ENCODE data around the gene CACNA1C.

CACNA1C gene

GRCh38 chr12:2409656-2410265, 357.0 kb downstream of the CACNA1C start:
- Histone ChIP-seq H3F3A (ENCODE audit: control insufficient read depth, insufficient read depth) (no peaks in the 10 kb centered on the region), H3K4me2 (ENCODE audit: low read length) (no peak overlapping the region), H4K20me1 (ENCODE audit: control insufficient read depth, insufficient read depth, low read depth, low read length) (no peaks in the 10 kb centered on the region), H3K4me3 (ENCODE audit: low read length) (no peak overlapping the region), H3K4me1 (ENCODE audit: control insufficient read depth, low read length) (no peaks in the 10 kb centered on the region), H3K27ac (ENCODE audit: low read depth, low read length) (no peak overlapping the region), H3K36me3 (ENCODE audit: control insufficient read depth, low read length) (no peaks in the 10 kb centered on the region), H3K9me2 (replicated peaks; ENCODE audit: control insufficient read depth, low read length) (no peaks in the 10 kb centered on the region), H3K79me2 (ENCODE audit: control insufficient read depth, low read length) (no peaks in the 10 kb centered on the region), H3K9me3 (ENCODE audit: control insufficient read depth, insufficient read depth, low read length) (no peaks in the 10 kb centered on the region), H3K27me3 (ENCODE audit: control insufficient read depth, low read length) (no peaks in the 10 kb centered on the region)
- TF ChIP-seq EZH2phosphoT487 (IDR thresholded peaks at IDR 0.05; ENCODE audit: borderline replicate concordance, low read length) (no peak), CTCF (IDR thresholded peaks at IDR 0.05; ENCODE audit: low read depth, low read length, poor library complexity, severe bottlenecking) (no peak)

- no peaks in the 10 kb centered on the region for H3K9me2 ChIP-seq (replicated peaks; ENCODE audit: control insufficient read depth, low read length)
- no peak for TF ChIP-seq EZH2phosphoT487 (IDR thresholded peaks at IDR 0.05; ENCODE audit: borderline replicate concordance, low read length)
- no peak for TF ChIP-seq CTCF (IDR thresholded peaks at IDR 0.05; ENCODE audit: low read depth, low read length, poor library complexity, severe bottlenecking)
- no peak overlapping the region for H3K27ac ChIP-seq (ENCODE audit: low read depth, low read length)
- no peaks in the 10 kb centered on the region for H3K36me3 ChIP-seq (ENCODE audit: control insufficient read depth, low read length)
- no peaks in the 10 kb centered on the region for H3K9me3 ChIP-seq (ENCODE audit: control insufficient read depth, insufficient read depth, low read length)
- H4K20me1 ChIP-seq (ENCODE audit: control insufficient read depth, insufficient read depth, low read depth, low read length): no peaks in the 10 kb centered on the region
- no peak overlapping the region for H3K4me2 ChIP-seq (ENCODE audit: low read length)
- H3K4me3 ChIP-seq (ENCODE audit: low read length): no peak overlapping the region
- no peaks in the 10 kb centered on the region for H3K4me1 ChIP-seq (ENCODE audit: control insufficient read depth, low read length)
- H3F3A ChIP-seq (ENCODE audit: control insufficient read depth, insufficient read depth): no peaks in the 10 kb centered on the region
- H3K27me3 ChIP-seq (ENCODE audit: control insufficient read depth, low read length): no peaks in the 10 kb centered on the region
- no peaks in the 10 kb centered on the region for H3K79me2 ChIP-seq (ENCODE audit: control insufficient read depth, low read length)
Observed at GRCh38 chr12:2410496-2410895, 357.7 kb downstream of the CACNA1C start.

- no peaks in the 10 kb centered on the region for H3K79me2 ChIP-seq (ENCODE audit: control insufficient read depth, low read length)
- no peak for TF ChIP-seq CTCF (IDR thresholded peaks at IDR 0.05; ENCODE audit: low read depth, low read length, poor library complexity, severe bottlenecking)
- no peak for TF ChIP-seq EZH2phosphoT487 (IDR thresholded peaks at IDR 0.05; ENCODE audit: borderline replicate concordance, low read length)
- no peak overlapping the region for H3K4me2 ChIP-seq (ENCODE audit: low read length)
- H3K27ac ChIP-seq (ENCODE audit: low read depth, low read length): no peak overlapping the region
- H3K4me1 ChIP-seq (ENCODE audit: control insufficient read depth, low read length): no peaks in the 10 kb centered on the region
- no peaks in the 10 kb centered on the region for H3K9me3 ChIP-seq (ENCODE audit: control insufficient read depth, insufficient read depth, low read length)
- no peak overlapping the region for H3K4me3 ChIP-seq (ENCODE audit: low read length)
- H4K20me1 ChIP-seq (ENCODE audit: control insufficient read depth, insufficient read depth, low read depth, low read length): no peaks in the 10 kb centered on the region
- H3K9me2 ChIP-seq (replicated peaks; ENCODE audit: control insufficient read depth, low read length): no peaks in the 10 kb centered on the region
- no peaks in the 10 kb centered on the region for H3K36me3 ChIP-seq (ENCODE audit: control insufficient read depth, low read length)
- H3K27me3 ChIP-seq (ENCODE audit: control insufficient read depth, low read length): no peaks in the 10 kb centered on the region
- no peaks in the 10 kb centered on the region for H3F3A ChIP-seq (ENCODE audit: control insufficient read depth, insufficient read depth)
Observed at GRCh38 chr12:2411011-2411410, 358.2 kb downstream of the CACNA1C start.

All from DOHH2 (cell line).